Fibroblast of villous mesenchyme (primary cell): ENCODE measurements around the gene PKP3. TPM values are rescaled to one million over a fixed set of nuclear protein-coding genes. Genes with fewer than 3 reads are reported as not detected.

Source experiments
- DNase-seq: peaks from one replicate; pipeline ENCODE4 v3.0.0-alpha.2; 2010; ENCODE audit warnings: low read depth
- H3K4me3 ChIP-seq: 2 replicates; pipeline ENCODE4 v1.5.1; 2011; ENCODE audit warnings: low read depth, mild to moderate bottlenecking, low read length
- total RNA-seq: library from RNA; depleted of rRNA; stranded (reverse); fragments of >200 nt; gene quantifications from 2 replicates; pipeline ENCODE4 v1.2.3, GENCODE V29; 2012
- TF ChIP-seq, protein P1 (sequence below): IDR thresholded peaks from 2 replicates; pipeline ENCODE4 v1.5.1; 2012; ENCODE audit warnings: low read depth, mild to moderate bottlenecking, low read length; ENCODE audit not compliant: insufficient read depth

The PKP3 gene
- total RNA-seq, 1 donor: 2.2 TPM

DNA sequence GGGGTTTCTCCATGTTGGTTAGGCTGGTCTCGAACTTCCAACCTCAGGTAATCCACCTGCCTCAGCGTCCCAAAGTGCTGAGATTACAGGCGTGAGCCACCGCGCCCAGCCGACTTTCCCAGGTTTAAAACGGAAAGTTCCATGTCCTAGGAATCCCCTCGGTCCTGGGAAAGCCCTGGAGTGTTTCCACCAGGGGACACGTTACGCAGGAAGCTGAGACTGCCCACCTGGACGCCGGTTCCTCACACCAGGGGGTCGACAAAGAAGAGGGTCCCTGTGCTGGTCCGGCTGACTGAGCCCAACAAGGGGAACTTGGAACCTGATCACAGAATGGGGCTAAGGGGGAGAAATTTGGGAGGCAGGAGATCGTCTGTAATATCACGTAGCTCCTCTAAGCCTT, 28.2 kb upstream of the PKP3 start:
- no peak overlapping the region for H3K4me3 ChIP-seq
- no peak for DNase-seq
- TF ChIP-seq, protein P1, sequence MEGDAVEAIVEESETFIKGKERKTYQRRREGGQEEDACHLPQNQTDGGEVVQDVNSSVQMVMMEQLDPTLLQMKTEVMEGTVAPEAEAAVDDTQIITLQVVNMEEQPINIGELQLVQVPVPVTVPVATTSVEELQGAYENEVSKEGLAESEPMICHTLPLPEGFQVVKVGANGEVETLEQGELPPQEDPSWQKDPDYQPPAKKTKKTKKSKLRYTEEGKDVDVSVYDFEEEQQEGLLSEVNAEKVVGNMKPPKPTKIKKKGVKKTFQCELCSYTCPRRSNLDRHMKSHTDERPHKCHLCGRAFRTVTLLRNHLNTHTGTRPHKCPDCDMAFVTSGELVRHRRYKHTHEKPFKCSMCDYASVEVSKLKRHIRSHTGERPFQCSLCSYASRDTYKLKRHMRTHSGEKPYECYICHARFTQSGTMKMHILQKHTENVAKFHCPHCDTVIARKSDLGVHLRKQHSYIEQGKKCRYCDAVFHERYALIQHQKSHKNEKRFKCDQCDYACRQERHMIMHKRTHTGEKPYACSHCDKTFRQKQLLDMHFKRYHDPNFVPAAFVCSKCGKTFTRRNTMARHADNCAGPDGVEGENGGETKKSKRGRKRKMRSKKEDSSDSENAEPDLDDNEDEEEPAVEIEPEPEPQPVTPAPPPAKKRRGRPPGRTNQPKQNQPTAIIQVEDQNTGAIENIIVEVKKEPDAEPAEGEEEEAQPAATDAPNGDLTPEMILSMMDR: no peak

DNA sequence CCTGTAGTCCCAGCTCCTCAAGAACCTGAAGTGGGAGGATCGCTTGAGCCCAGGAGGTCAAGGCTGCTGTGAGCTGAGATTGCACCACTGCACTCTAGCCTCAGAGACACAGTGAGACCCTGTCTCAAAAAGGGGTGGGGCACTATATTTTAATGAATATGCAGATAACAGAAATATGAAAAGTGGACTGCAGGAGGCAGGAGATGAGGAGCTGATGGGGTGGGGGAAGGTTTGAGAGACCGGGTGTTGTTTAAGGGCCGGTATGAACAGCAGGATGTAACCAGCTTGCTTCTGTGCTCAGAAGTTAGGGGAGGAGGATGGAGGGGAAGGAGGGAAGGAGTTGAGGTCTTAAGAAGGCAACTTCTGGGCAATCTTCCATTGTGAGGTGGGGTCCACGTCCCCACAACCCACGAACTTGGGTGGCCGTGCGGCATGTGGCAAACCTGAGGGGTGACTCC, 26.0 kb upstream of the PKP3 start:
- H3K4me3 ChIP-seq: no peak overlapping the region
- TF ChIP-seq, protein P1: no peak
- DNase-seq: no peak

DNA sequence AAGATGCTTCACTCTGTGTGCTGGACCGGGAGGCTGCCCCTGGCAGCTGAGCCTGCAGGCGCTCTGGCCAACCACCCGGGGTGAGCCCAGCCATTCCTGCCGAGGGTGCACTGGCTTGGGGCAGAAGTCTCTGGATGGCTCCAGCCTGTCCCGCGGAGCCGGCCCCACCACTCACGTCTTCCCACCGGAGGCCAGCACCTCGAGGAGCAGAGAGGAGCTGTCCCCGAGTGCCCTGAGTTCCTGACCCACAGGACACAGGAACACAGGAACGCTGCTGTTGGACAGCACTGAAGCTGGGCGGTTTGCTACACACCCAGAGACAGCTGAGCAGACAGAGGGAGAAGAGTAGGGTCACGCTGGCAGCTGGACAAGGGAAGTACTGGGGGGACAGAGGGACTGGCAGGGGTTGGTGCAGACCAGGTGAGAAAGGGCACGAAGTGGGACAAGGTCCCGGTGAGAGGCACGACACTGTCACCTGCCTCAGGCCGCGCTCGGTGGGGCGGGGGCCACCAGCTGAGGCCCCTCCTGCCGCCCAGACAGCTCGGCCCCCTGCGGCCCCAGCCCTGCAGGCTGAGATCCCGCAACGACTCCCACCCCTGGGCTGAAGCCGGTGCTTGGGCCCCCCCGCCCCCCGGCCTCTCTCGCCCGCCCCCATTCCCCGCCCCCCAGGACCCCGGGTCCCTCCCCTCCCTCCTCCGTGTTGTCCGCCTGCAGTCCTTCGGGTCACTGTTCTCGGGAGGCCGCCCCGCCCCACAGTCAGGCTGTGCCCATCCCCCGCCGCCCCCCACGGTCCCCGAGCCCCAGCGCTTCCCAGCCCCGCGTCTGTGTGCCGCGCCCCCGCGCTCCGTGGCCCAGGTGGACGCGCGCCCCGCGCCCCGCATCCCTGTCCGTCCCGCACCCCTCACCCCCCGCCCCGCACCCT, 25.3 kb upstream of the PKP3 start:
- peak; percentile 11 for DNase-seq
- TF ChIP-seq, protein P1: no peak
- H3K4me3 ChIP-seq: peak overlapping the region; percentile 9

DNA sequence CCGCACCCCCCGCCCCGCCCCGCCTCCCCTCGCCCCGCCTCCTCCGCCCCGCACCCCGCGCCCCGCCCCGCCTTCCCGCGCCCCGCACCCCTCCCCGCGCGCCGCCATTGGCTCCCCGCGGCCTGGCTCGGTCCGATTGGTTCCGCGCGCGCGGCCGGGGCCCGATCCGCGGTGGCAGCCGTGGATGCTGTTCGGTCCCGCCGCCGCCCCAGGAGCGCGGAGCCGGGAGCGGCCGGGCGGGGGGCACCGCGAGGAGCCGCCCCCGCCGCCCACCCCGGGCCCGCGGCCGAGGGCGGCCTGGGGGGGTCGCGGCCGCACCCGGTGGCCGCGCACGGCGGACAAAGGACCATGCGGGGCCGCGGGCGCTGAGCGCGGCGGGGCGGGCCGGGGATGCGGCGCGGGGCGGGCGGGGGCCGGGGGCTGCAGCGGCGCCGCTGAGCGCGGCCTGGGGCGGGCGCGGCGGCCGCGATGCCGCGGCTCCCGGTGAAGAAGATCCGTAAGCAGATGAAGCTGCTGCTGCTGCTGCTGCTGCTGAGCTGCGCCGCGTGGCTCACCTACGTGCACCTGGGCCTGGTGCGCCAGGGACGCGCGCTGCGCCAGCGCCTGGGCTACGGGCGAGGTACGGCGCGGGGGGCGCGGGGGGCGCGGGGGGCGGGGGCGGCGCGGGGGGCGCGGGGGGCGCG, 24.5 kb upstream of the PKP3 start, which contains the start of gene B4GALNT4:
Gene B4GALNT4, plus strand, starts transcription at position 164 of the 683 bp plus-strand sequence. Its CDS starts 305 bp downstream, at position 469.
- peak; percentile 17 for DNase-seq
- peak within 1 kb of the TSS; percentile 15 for H3K4me3 ChIP-seq

DNA sequence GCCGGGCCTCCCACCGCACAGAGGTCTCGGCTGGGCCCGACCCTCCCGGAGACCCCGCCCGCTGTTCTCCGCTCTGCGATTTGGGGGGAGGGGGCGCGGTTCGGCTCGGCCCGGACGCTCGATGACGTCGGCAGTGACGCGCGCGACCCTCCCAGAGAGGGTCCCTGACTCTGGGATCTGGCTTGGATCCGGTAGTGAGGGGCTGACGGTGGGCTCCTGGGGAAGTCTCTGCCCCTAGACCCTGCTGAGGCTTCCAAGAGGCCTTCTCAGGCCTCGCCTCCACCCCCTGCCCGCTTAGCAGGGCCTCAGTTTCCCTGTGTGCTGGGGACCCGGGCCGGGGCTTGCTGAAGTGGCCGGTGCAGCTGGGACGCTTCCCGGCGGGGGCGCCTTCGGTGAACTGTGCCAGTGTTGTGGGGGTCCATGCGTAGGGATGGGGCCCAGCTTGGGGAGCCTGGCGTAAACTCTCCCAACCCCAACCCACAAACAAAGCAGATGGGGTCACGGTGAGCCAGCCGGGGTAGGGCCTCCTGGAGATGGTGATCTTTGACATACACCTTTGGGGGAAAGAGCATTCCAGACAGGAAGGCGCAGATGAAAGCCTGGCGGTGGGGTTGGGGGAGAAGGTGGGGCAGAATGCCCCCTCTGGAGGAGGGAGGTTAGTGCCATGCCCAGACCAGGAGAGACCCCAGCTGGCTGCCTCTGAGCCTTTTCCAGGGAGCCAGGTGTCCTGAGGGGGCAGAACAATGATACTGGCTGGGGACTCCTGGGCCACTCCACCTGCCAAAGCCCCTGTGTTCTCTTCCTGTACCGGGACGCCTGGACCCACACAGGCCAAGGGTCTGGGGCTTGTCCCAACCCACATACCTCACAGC, 23.7 kb upstream of the PKP3 start:
- TF ChIP-seq, protein P1: no peak
- no peak overlapping the region for H3K4me3 ChIP-seq
- DNase-seq: no peak

More for the DNA sequence above, 24.5 kb upstream of the PKP3 start, which contains the start of gene B4GALNT4:
- TF ChIP-seq, protein P1: no peak

DNA sequence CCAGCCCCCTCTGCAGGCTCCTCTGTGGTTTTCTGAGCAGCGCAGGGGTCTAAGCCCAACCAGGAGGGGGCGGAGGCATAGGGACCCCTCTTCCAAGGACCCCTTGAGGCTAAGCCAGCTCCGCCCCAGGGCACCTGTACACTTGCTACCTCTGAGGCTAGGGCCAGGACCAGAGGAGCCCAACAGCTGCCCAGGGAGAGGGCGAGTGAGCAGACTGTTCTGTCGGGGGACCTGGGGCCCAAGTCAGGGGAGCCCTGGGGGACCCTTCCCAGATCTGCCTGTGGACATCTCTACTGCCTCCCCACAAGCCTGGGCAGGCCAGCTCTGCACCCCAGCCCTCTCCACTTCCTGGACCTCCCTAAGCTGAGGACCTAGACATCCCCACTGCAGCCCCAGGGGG, 23.0 kb upstream of the PKP3 start:
- TF ChIP-seq, protein P1: no peak
- no peak for DNase-seq
- H3K4me3 ChIP-seq: no peak overlapping the region
